ENCODE data around the gene FIG4.
"Not testable (repeated sequence)": the region's sequence is repeated elsewhere in the genome, so short reads cannot be mapped to it uniquely, and the experiment has no call there.

Gene FIG4

GRCh38 chr6:109800771-109801170 lies 109.7 kb downstream of the FIG4 start:
- DNase-seq = no peak

DNA sequence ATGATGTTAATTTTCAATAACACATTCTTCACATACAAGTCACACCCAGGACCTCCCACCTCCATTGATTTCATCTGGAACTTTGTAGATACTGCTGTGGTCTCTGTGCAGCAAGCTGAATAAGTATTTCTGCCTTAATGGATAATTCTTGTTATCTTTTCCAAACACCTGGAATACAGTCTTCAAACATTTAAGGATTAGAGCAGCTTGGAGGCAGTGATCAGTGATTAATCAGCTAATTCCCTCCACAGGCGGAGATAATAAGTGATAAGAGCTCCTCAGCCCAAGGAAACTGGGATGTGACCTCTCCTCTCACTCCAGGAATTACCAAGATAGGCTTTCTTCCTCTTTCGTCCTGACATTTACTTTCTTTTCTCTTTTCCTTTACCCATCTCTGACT lies 110.7 kb downstream of the FIG4 start:
- DNase-seq = peak; percentile 12

DNA sequence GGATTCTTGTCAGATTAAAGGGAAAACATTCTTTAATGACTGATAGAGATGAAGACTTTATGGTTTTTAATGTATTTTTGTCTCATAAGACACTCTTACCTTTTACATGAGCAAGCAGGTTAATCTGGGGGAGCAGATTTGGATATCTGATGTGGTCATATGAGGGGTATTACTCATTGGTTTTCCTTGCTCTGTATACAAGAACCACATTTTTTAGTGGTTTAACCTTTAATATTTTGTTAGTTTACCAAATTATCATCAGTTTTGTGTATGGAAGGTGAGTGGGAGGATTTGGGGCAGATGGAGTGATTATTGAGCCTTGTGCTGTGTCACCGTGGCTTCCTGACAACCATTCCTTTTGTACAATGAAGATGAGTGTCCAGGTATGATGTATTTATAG lies 112.9 kb downstream of the FIG4 start:
- no peak for DNase-seq

- no peak for DNase-seq
These were observed 116.8 kb downstream of the FIG4 start for GRCh38 chr6:109807881-109808280.

DNA sequence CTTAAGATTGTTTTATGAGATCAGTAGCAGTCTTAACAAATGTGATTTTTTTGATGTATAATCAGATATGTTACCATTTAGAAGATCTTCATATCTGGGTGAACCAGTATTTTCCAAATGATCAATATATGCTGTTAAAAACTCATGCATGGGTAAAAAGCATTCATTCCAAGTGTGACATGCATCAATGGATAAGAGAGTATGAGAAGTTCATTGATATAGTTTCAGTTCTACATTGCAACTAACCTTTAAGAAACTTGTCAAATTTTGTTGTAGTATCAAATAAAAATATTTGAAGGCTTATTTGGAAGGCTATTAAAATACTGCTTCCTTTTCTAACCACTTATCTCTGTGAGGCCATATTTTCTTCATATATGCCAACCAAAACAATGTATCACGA lies 117.7 kb downstream of the FIG4 start:
- no peak for DNase-seq

DNA sequence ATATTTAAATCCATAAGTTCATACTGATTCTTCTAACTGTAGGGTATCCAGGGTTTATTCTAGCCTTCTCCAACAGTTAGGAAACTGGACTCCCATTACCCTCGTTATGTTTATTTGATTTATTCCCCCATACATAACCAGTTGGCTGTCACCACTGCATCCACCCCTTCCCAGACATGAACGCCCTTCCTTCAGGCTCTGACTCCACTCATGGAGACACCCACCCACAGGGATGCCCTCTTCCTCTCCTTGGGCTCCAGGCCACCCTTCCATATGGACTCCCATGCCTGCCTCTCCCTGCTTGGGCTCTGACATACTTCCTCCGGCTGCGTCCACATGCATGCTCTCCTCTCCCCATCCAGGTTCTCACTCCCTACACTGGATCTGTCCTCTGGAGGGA lies 124.0 kb downstream of the FIG4 start:
- no peak for DNase-seq

DNA sequence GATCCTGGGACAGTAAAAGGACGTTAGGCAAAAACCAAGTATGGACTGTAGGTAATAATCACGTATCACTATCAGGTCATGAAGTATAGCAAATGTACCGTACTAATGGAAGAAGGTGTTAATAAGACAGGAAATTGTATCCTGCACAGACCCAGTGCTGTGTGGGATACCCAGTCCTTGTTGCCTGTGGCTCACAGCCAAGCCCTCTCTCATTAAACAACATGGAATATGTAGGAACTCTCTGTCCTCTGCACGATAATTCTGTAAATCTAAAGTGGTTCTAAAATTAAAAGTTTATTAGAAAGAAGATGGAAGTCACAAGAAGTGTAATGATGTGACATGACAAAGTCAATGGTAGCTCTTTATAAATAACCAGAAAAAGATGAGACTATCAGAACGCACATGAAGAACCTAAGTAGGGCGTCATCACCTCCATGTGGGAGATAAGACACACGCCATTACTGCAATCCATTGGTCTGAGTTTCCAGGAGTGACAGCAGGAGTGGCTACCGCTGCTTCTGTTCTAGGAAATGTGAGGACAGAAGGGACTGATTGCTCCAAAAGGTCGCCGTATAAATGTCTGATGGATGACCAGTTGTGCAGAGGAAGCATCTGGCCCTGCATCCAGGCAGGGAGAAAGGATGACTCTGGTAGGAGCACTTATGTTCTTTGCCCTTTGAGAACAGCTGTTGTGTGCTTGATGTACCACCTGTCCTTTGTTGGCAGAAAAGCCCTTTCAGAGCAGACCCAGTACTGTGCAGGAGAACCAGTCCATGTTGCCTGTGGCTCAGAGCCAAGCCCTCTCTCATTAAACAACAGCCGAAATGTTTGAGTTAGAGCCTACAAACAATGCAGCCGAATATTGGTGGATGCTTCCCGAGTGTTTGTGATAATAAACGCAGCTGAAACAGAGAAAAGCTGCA lies 125.6 kb downstream of the FIG4 start:
- DNase-seq = no peak

- no peak for DNase-seq
These were observed 129.7 kb downstream of the FIG4 start for GRCh38 chr6:109820706-109821350.

GRCh38 chr6:109821428-109821827 lies 130.3 kb downstream of the FIG4 start:
- peak; percentile 54 for DNase-seq

DNA sequence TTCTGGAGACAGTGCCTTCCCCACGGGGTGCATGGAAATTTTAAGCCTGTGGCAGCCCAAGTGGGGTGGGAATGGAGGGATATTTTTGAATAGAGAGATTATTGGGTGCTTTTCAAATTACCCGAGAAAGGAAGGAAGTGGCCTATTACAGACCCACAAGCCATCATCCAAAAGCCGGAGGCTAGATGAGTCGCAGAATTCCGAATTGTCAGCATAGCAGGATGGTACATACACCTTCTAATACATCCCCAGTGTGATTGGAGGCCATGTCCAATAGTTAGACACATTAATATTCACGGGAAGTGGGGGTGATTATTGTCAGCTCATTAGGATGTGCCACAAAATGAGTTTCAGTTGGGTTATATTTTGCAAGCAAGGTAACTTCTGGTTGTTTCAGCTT lies 133.0 kb downstream of the FIG4 start:
- no peak for DNase-seq

- no peak for DNase-seq
These were observed 135.5 kb downstream of the FIG4 start for GRCh38 chr6:109826551-109826950.

DNA sequence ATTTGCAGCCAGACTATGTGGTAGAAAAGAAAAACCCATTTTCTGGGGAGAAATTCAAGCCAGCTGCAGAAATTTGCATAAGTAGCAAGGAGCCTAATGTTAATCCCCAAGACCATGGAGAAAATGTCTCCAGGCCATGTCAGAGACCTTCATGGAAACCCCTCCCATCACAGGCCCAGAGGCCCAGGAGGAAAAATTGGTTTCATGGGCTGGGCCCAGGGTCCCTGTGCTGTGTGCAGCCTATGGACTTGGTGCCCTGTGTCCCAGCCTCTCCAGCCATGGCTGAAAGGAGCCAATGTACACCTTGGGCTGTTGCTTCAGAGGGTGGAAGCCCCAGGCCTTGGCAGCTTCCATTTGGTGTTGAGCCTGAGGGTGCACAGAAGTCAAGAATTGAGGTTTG lies 140.3 kb downstream of the FIG4 start:
- DNase-seq = not testable (repeated sequence)

- DNase-seq = no peak
These were observed 143.0 kb downstream of the FIG4 start for GRCh38 chr6:109834131-109834530.

- DNase-seq = no peak
These were observed 143.7 kb downstream of the FIG4 start for GRCh38 chr6:109834595-109835437.

GRCh38 chr6:109840034-109840433 lies 148.9 kb downstream of the FIG4 start:
- no peak for DNase-seq

DNA sequence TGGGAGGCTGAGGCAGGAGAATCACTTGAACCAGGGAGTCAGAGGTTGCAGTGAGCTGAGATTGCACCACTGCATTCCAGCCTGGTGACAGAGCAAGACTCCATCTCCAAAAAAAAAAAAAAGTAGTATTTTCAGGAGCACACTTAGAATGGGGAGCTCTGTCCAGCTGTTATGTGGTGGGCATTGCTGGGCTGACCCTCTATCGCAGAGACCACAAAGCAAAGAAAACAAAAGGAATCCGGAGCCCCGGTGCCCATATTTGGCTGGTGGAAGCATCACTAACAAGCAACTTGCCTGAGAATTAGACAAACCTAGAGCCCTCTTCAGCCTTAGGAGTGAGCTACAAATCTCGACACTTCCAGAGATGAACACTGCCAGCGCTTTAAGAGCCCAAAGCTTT lies 149.7 kb downstream of the FIG4 start:
- DNase-seq = no peak

DNA sequence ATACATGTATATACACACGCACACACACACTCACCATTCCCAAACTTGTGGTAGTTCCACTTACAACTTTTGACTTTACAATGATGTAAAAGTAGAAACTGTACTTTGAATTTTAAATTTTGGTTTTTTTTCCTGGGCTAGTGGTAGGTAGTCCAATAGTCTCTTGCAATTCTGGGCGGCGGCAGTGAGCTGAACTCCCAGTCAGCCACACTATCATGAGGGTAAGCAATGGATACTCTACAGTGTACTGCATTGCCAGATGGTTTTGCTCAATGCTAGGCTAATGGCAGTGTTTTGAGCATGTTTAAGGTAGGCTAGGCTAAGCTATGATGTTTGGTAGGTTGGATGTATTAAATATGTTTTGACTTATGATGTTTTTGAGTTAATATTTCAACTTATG lies 150.8 kb downstream of the FIG4 start:
- DNase-seq = no peak

DNA sequence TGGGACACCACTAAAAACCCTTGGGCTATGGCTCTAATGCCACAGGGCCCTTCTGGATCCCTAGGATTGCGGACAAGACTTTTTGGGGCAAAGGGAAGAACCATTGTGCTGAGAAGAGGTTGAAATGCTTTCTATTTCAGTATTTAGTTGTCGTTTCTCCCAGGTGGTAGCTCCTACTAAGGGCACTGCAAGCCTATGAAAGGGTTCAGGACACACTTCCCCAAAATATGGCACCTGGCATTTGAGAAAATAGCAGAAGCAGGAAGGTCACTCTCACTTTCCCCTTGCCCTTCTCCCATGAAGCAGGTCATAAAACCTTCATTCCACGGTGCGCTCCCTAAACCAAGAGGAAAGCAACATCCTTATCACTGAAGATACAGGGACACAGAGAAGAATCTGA lies 161.6 kb downstream of the FIG4 start:
- no peak for DNase-seq

DNA sequence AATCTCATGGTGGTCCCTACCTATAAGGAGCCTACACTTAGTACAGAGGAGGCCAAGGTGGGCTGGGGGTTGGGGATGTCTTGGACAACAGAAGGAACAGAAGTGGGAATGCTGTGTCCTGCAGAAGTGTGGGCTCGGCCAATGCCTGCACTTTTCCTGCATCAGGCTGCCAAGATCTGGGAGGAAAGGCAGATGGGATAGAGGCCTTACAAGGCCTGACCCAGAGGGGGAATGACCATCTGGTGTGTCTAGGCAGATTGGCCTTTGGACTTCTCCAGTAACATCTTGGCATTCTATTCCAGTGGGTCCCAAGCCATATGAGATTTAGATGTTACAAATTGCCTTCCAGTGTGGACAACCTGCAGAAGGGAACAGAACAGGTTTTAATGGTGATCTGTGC lies 162.3 kb downstream of the FIG4 start:
- no peak for DNase-seq

DNA sequence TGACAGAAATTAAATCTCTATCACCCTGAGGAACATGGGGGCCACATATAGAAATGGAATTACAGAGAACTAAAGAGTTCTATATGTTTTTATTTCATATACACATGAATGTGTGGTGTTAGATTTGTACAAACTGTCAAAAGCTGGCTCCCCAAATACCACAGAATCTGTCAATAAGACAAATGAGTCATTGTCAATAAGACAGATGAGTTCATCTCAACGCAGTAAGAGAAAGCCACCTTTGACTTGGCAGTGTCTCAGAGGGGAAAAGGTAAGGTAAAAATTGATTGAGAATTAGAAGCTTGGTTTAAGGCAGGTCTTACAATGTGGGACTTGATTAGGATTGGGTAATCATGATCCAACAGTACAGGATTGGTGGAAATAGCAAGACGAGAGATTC lies 162.9 kb downstream of the FIG4 start:
- no peak for DNase-seq

DNA sequence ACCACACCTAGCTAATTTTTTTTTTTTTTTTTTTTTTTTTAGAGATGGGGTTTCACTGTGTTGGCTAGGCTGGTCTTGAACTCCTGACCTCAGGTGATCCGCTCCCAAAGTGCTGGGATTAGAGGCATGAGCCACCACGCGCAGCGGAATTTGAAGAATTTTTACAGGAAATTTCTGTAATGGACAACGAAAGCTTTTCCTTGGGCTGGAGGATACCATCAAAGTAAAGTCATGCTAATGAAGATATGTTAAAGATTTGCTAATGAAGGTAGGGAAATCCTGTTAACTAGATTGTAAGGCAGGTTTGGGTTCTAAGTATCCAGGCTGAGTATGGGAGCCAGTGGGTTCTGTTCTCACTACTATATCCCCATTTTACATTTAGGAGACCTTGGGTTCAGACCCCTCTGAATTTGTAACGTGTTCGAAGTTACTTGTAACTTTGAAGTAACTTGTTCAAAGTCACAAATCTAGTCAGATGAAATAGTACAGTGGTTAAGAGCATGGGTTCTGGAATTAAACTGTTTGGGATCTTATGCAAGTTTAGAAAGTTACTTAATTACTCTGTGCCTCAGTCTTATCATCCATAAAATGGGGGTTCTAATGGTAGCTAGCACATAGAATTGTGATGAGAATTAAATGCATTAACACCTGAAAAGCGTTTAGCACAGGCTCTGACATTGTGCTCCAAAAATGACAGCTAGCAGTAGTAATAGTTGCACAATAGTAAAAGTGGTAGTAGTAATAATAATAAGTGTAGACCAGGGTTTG lies 163.6 kb downstream of the FIG4 start:
- DNase-seq = no peak

GRCh38 chr6:109855476-109856040 lies 164.5 kb downstream of the FIG4 start:
- not testable (repeated sequence) for DNase-seq

Measured in hematopoietic multipotent progenitor cell treated with erythropoietin and hydrocortisone succinate and interleukin-3 and kit ligand, for 4 days (in vitro differentiated cells).